Measurements from ENCODE around the gene NUMB. TPM values are rescaled to one million over a fixed set of nuclear protein-coding genes. Genes with fewer than 3 reads are reported as not detected.

The NUMB gene
- total and polyA plus RNA-seq, 2 experiments from 2014 or later: 64.8 to 142 TPM

DNA sequence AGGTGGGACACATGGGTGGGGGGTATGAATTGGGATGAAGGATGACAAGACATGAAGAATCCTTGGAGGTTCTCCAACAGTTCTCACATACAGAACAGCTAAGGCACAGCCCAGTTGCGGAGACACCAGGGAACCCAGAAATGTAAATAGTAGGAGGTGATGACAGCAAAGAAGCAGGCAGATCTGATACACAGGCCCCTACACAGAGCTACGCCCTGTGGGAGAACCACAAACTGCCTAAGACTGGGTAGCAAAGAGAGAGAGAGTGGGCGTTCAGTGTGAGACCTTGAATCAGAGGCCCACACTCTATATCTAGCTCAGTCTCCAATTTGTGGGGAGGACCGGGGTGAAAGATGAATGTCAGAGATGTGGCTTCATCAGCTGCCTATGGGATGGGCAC, 9.5 kb upstream of the NUMB start:
- in situ Hi-C loops (cut with MboI): no loop called here
- H3K27ac ChIP-seq: peak overlapping the region; percentile 99

DNA sequence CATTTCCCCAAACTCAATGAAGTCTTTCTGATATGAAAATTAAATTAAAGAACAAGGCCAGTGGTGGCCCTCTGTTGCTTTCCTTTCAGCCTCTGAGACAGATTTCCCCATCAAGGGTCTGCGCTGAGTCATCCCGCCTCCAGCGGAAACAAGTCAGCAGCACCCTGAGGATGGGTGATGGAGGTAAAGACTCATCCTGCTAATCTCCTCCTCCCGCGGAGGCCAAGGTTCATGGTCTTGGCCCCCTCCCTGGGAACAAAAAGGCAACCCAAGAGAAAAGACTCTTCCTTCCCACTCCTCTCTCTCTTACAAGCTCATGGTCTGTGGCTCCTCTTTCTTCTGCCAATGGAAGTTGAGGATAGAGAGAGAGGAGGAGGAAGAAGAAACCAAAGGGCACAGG, 9.0 kb upstream of the NUMB start:
- peaks cover 12% of the 10 kb centered on the region for H3K79me2 ChIP-seq (ENCODE audit: insufficient read depth)
- H3F3A ChIP-seq (ENCODE audit: insufficient read depth): peaks cover 61% of the 10 kb centered on the region
- WGBS, 2 experiments (ENCODE audit: low coverage in 1 of 2, low lambda C conversion rate in 2 of 2, missing lambda C conversion rate in 2 of 2): 19 to 24% methylated on average over 5 of the region's 5 CpGs
- no peaks in the 10 kb centered on the region for H3K9me2 ChIP-seq (ENCODE audit: insufficient read depth)
- H4K20me1 ChIP-seq (ENCODE audit: insufficient read depth): no peaks in the 10 kb centered on the region
- H3K27me3 ChIP-seq (replicated peaks; ENCODE audit: insufficient read depth): no peaks in the 10 kb centered on the region
- H3K4me2 ChIP-seq (ENCODE audit: unreplicated experiment): peak overlapping the region; percentile 40
- peaks cover 68% of the 10 kb centered on the region for H3K4me1 ChIP-seq (ENCODE audit: insufficient read depth)
- no peaks in the 10 kb centered on the region for H3K36me3 ChIP-seq (ENCODE audit: low read depth)
- peak; percentile 87 for DNase-seq
- peak overlapping the region; percentile 5; the same call in 1 of the 2 replicates for H2AFZ ChIP-seq
- H3K27ac ChIP-seq: peak overlapping the region; percentile 99
- no peaks in the 10 kb centered on the region for H3K9me3 ChIP-seq (ENCODE audit: low read depth)
- H3K4me3 ChIP-seq: peak overlapping the region; percentile 33
- TF ChIP-seq EZH2phosphoT487 (IDR thresholded peaks at IDR 0.05; ENCODE audit: insufficient read depth, low read depth) (no peak), EZH2 (IDR thresholded peaks at IDR 0.05; ENCODE audit: insufficient read depth, poor library complexity, severe bottlenecking) (no peak)
- in situ Hi-C loops (cut with MboI): no loop called here
- H3K9ac ChIP-seq: peak overlapping the region; percentile 70

More for the DNA sequence above, 9.5 kb upstream of the NUMB start:
- peak overlapping the region; percentile 33 for H3K4me3 ChIP-seq
- 1 to 3% methylated on average over 4 of the region's 4 CpGs for WGBS, 2 experiments (ENCODE audit: low coverage in 1 of 2, low lambda C conversion rate in 2 of 2, missing lambda C conversion rate in 2 of 2)
- no peaks in the 10 kb centered on the region for H3K9me3 ChIP-seq (ENCODE audit: low read depth)
- H3K79me2 ChIP-seq (ENCODE audit: insufficient read depth): peaks cover 11% of the 10 kb centered on the region
- TF ChIP-seq EZH2phosphoT487 (IDR thresholded peaks at IDR 0.05; ENCODE audit: insufficient read depth, low read depth) (0 out of 2 replicates have a peak, but pooled peaks have one; percentile 66), EZH2 (IDR thresholded peaks at IDR 0.05; ENCODE audit: insufficient read depth, poor library complexity, severe bottlenecking) (no peak)
- peak overlapping the region; percentile 40 for H3K4me2 ChIP-seq (ENCODE audit: unreplicated experiment)
- peak overlapping the region; percentile 5; the same call in 1 of the 2 replicates for H2AFZ ChIP-seq
- no peaks in the 10 kb centered on the region for H4K20me1 ChIP-seq (ENCODE audit: insufficient read depth)
- H3K27me3 ChIP-seq (replicated peaks; ENCODE audit: insufficient read depth): no peaks in the 10 kb centered on the region
- peaks cover 64% of the 10 kb centered on the region for H3K4me1 ChIP-seq (ENCODE audit: insufficient read depth)
- H3K9me2 ChIP-seq (ENCODE audit: insufficient read depth): no peaks in the 10 kb centered on the region
- H3K36me3 ChIP-seq (ENCODE audit: low read depth): no peaks in the 10 kb centered on the region
- H3F3A ChIP-seq (ENCODE audit: insufficient read depth): peaks cover 57% of the 10 kb centered on the region
- DNase-seq: peak; percentile 88
- H3K9ac ChIP-seq: peak overlapping the region; percentile 70

DNA sequence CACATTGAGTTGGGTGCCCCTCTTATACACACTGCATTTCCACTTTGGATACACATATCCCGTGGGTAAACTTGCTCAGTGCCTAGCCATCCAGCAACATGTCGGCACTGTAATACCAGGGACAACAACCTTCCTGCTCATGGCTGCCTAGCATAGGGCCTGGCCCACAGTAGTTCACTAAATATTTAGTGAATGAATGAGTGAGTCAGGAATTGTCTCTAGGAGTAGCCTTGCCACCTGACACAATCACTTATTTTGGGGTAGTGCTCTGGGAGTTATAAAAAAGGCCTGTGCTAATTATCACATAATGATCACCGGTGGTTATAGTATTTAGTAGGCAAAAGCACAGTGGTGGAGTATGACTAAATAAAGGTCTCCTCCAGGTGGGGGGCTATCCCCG, 8.5 kb upstream of the NUMB start:
- H3K4me3 ChIP-seq: no peak overlapping the region

DNA sequence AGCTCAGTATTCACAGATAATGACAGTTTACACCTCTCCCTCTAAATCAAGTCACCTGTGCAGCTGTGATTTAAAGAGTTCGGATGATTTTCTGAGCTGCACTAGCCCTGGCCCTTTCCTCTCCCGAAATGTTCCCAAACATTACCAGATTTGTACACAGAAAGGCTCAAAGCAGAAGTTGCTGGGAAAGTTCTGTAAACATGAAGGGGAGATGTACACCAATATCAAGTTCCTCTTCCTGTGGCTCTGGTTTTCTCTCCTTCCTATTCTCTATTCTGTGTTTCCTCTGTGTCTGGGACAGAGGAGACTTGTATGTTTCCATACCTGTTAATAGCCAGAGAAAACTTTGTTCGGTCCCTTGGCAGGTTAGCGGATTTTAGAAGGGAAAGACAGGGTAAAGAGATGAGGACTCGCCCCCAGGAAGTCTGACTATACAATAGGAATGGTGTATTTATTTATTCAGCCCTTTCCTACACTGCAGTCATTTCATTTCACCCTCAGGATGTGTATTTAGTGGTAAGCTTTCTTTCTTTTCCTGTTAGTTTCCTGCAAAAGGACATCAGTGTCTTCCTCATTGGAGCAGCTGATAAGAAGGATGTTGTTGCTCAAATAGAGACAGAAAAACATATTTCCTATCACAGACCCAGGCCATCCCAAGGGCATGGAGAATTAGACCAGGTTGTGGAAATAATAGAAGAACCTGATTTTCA, 7.6 kb upstream of the NUMB start:
- H3F3A ChIP-seq (ENCODE audit: insufficient read depth): peaks cover 75% of the 10 kb centered on the region
- peak; percentile 39 for DNase-seq
- H3K9me2 ChIP-seq (ENCODE audit: insufficient read depth): no peaks in the 10 kb centered on the region
- no peak overlapping the region for H3K4me2 ChIP-seq (ENCODE audit: unreplicated experiment)
- no peak overlapping the region for H3K4me3 ChIP-seq
- H3K9ac ChIP-seq: peak overlapping the region; percentile 70; the same call in 1 of the 2 replicates
- TF ChIP-seq EZH2phosphoT487 (IDR thresholded peaks at IDR 0.05; ENCODE audit: insufficient read depth, low read depth) (no peak), EZH2 (IDR thresholded peaks at IDR 0.05; ENCODE audit: insufficient read depth, poor library complexity, severe bottlenecking) (no peak)
- 74 to 86% methylated on average over 5 of the region's 5 CpGs for WGBS, 2 experiments (ENCODE audit: low coverage in 1 of 2, low lambda C conversion rate in 2 of 2, missing lambda C conversion rate in 2 of 2)
- H3K36me3 ChIP-seq (ENCODE audit: low read depth): no peaks in the 10 kb centered on the region
- peaks cover 82% of the 10 kb centered on the region for H3K4me1 ChIP-seq (ENCODE audit: insufficient read depth)
- no peaks in the 10 kb centered on the region for H3K9me3 ChIP-seq (ENCODE audit: low read depth)
- peaks cover 16% of the 10 kb centered on the region for H3K79me2 ChIP-seq (ENCODE audit: insufficient read depth)
- in situ Hi-C loops (cut with MboI): no loop called here
- no peaks in the 10 kb centered on the region for H4K20me1 ChIP-seq (ENCODE audit: insufficient read depth)
- H3K27ac ChIP-seq: peak overlapping the region; percentile 99
- H3K27me3 ChIP-seq (replicated peaks; ENCODE audit: insufficient read depth): no peaks in the 10 kb centered on the region
- peak overlapping the region; percentile 15; the same call in 1 of the 2 replicates for H2AFZ ChIP-seq

More for the DNA sequence above, 8.5 kb upstream of the NUMB start:
- Histone ChIP-seq H3F3A (ENCODE audit: insufficient read depth) (peaks cover 66% of the 10 kb centered on the region), H3K9ac (peak overlapping the region; percentile 70), H3K9me2 (ENCODE audit: insufficient read depth) (no peaks in the 10 kb centered on the region), H2AFZ (no peak overlapping the region), H4K20me1 (ENCODE audit: insufficient read depth) (no peaks in the 10 kb centered on the region), H3K4me1 (ENCODE audit: insufficient read depth) (peaks cover 73% of the 10 kb centered on the region), H3K4me2 (ENCODE audit: unreplicated experiment) (peak overlapping the region; percentile 40), H3K36me3 (ENCODE audit: low read depth) (no peaks in the 10 kb centered on the region), H3K27ac (peak overlapping the region; percentile 99), H3K27me3 (replicated peaks; ENCODE audit: insufficient read depth) (no peaks in the 10 kb centered on the region), H3K79me2 (ENCODE audit: insufficient read depth) (peaks cover 16% of the 10 kb centered on the region), H3K9me3 (ENCODE audit: low read depth) (no peaks in the 10 kb centered on the region)
- WGBS, 2 experiments (ENCODE audit: low coverage in 1 of 2, low lambda C conversion rate in 2 of 2, missing lambda C conversion rate in 2 of 2): 85 to 88% methylated on average over 4 of the region's 4 CpGs
- no peak for TF ChIP-seq EZH2 (IDR thresholded peaks at IDR 0.05; ENCODE audit: insufficient read depth, poor library complexity, severe bottlenecking)
- peak; percentile 52 for DNase-seq
- in situ Hi-C loops (cut with MboI): no loop called here

Data from GM23248 (cell line).